ENCODE data around the gene TMEM44. TPM values are rescaled to one million over a fixed set of nuclear protein-coding genes. Genes with fewer than 3 reads are reported as not detected.
A peak's percentile ranks its signal among the peaks of the same experiment; 100 is the strongest.

Gene TMEM44
- total and polyA plus RNA-seq, 2 of the 4 experiments (the other 2 are of a cell fraction), result 9.7 to 24.2 TPM

GRCh38 chr3:194570235-194570634 lies 63.0 kb downstream of the TMEM44 start:
- Histone ChIP-seq H3K4ac (ENCODE audit: low read depth, low read length) (peak overlapping the region; percentile 44), H2BK5ac (ENCODE audit: low read depth, low read length, poor library complexity, severe bottlenecking) (no peak overlapping the region), H3K14ac (replicated peaks; ENCODE audit: low read depth, low read length) (peak overlapping the region; percentile 47; the same call in 1 of the 2 replicates), H3K23ac (ENCODE audit: low read depth, low read length) (no peak overlapping the region), H3K4me2 (ENCODE audit: low read depth, low read length) (no peak overlapping the region), H4K8ac (ENCODE audit: low read depth in 2 of 2, low read length in 2 of 2) (peak overlapping the region in 1 of 2 experiments; percentile 5; a peak in 2 of 4 replicates), H4K5ac (ENCODE audit: low read depth, low read length) (peak overlapping the region; percentile 8; the same call in 1 of the 2 replicates), H3K36me3 (ENCODE audit: control insufficient read depth, insufficient read depth, low read length) (no peaks in the 10 kb centered on the region), H3K9me3 (ENCODE audit: control insufficient read depth, insufficient read depth, low read length) (peaks cover 2% of the 10 kb centered on the region; the same call in 1 of the 2 replicates), H2BK120ac (ENCODE audit: low read depth, low read length) (peak overlapping the region; percentile 100), H3K56ac (ENCODE audit: extremely low read depth, insufficient read depth, low read length) (no peak overlapping the region), H3K9me1 (ENCODE audit: insufficient read depth, low read length) (peaks cover 27% of the 10 kb centered on the region), H4K20me1 (ENCODE audit: insufficient read depth, low read length) (no peaks in the 10 kb centered on the region), H3K79me1 (ENCODE audit: low read depth in 1 of 2, low read length in 2 of 2) (peaks cover 0 to 25% of the 10 kb centered on the region in 2 experiments; a peak in 1 of 4 replicates), H2AK5ac (ENCODE audit: low read depth, low read length) (peak overlapping the region; percentile 86; the same call in 1 of the 2 replicates), H3K18ac (ENCODE audit: low read depth, low read length) (no peak overlapping the region), H4K91ac (ENCODE audit: insufficient read depth, low read depth, low read length) (peak overlapping the region; percentile 67; the same call in 1 of the 2 replicates), H3K4me3 (ENCODE audit: insufficient read depth, low read depth, low read length) (no peak overlapping the region), H2AK9ac (replicated peaks; ENCODE audit: low read depth, low read length, poor library complexity) (peak overlapping the region; percentile 68), H3K4me1 (ENCODE audit: control insufficient read depth, insufficient read depth, low read length) (peaks cover 25% of the 10 kb centered on the region), H2AFZ (replicated peaks; ENCODE audit: low read length, poor library complexity) (peak overlapping the region; percentile 60), H3K9ac (ENCODE audit: low read depth, low read length) (no peak overlapping the region), H2BK20ac (ENCODE audit: low read depth, low read length) (peak overlapping the region; percentile 74; the same call in 1 of the 2 replicates), H3K27ac (ENCODE audit: insufficient read depth, low read length) (no peak overlapping the region; the same call in 1 of the 2 replicates), H3K27me3 (ENCODE audit: control insufficient read depth, insufficient read depth, low read length) (no peaks in the 10 kb centered on the region), H2BK15ac (ENCODE audit: low read depth, low read length) (peak overlapping the region; percentile 92; the same call in 2 of the 3 replicates)
- CTCF ChIA-PET, result no interaction called here
- no peak for DNase-seq
- TF ChIP-seq CEBPB (IDR thresholded peaks at IDR 0.05; ENCODE audit: low read depth, low read length) (no peak), CHD1 (IDR thresholded peaks at IDR 0.05; ENCODE audit: low read depth, low read length) (no peak), ELK1 (IDR thresholded peaks at IDR 0.05; ENCODE audit: borderline replicate concordance, low read depth, low read length) (no peak), RFX5 (IDR thresholded peaks at IDR 0.05; ENCODE audit: low read depth, low read length) (no peak), RCOR1 (IDR thresholded peaks at IDR 0.05; ENCODE audit: insufficient replicate concordance, low read length) (no peak), POLR2A (IDR thresholded peaks at IDR 0.05; ENCODE audit: low read depth, low read length) (peak; percentile 23; the same call in 1 of the 2 replicates), MXI1 (IDR thresholded peaks at IDR 0.05; ENCODE audit: borderline replicate concordance, low read depth, low read length) (no peak)
- WGBS, 2 experiments (ENCODE audit: extremely low coverage in 2 of 2, insufficient read length in 1 of 2), result 94% methylated on average over 10 of the region's 13 CpGs; no CpG with 5 or more reads in 1 of the 2 experiments
- in situ Hi-C loops (cut with MboI; ENCODE audit: low sequenced_read_pairs), result no loop called here
- POLR2A ChIA-PET (ENCODE audit: unreplicated experiment), result no interaction called here
- BruUV-seq (replicated peaks), result no TSS peak
- intact Hi-C loops (cut with micrococcal nuclease), result no loop called here
- dilution Hi-C loops (cut with HindIII; ENCODE audit: low sequenced_read_pairs, unreplicated experiment), result no loop called here
- ATAC-seq (ENCODE audit: low read depth), result no peak
